Left ventricle myocardium inferior (tissue), 1 donor: Measurements from ENCODE around the gene WWC2. TPM values are rescaled to one million over a fixed set of nuclear protein-coding genes. Genes with fewer than 3 reads are reported as not detected.
"Not testable (repeated sequence)": the region's sequence is repeated elsewhere in the genome, so short reads cannot be mapped to it uniquely, and the experiment has no call there.

Source experiments
- DNase-seq: peaks from one replicate; pipeline ENCODE4 v3.0.0-alpha.2; 2020
- H3K27ac ChIP-seq: fragments of 200-600 bp; replicated peaks from 2 replicates; pipeline ENCODE4 v1.8.0; 2021
- H3K27me3 ChIP-seq: fragments of 200-600 bp; 2 replicates; pipeline ENCODE4 v1.8.0; 2021; ENCODE audit warnings: low read depth
- H3K36me3 ChIP-seq: fragments of 200-600 bp; 2 replicates; pipeline ENCODE4 v1.8.0; 2021
- H3K4me1 ChIP-seq: fragments of 200-600 bp; 2 replicates; pipeline ENCODE4 v1.8.0; 2021
- H3K4me3 ChIP-seq: fragments of 200-600 bp; 2 replicates; pipeline ENCODE4 v1.8.0; 2021; ENCODE audit warnings: mild to moderate bottlenecking, moderate library complexity
- H3K9me3 ChIP-seq: fragments of 200-600 bp; replicated peaks from 2 replicates; pipeline ENCODE4 v1.8.0; 2021
- intact Hi-C: fragments of 100-400 bp; cut with micrococcal nuclease; formaldehyde crosslinking; loops from one replicate; pipeline ENCODE4 v1.11.0; 2022
- total RNA-seq: library from RNA; stranded (reverse); fragmentation: NEBNext Ultra II Directional; extraction: Animal tissue kit (Norgen Biotek cat#: 25700); gene quantifications from one replicate; pipeline ENCODE4 v1.2.1, GENCODE V29; 2021
- TF ChIP-seq, protein P1 (sequence below): fragments of 200-600 bp; IDR thresholded peaks from 2 replicates; pipeline ENCODE4 v1.8.0; 2021; ENCODE audit warnings: antibody characterized with exemption, mild to moderate bottlenecking, borderline replicate concordance
- donor health status: DM: no; HTN: yes; CAD: no; lungs with severe emphysema.

WWC2 gene
- total RNA-seq, 1 donor from 2014 or later, result 42.3 TPM

DNA sequence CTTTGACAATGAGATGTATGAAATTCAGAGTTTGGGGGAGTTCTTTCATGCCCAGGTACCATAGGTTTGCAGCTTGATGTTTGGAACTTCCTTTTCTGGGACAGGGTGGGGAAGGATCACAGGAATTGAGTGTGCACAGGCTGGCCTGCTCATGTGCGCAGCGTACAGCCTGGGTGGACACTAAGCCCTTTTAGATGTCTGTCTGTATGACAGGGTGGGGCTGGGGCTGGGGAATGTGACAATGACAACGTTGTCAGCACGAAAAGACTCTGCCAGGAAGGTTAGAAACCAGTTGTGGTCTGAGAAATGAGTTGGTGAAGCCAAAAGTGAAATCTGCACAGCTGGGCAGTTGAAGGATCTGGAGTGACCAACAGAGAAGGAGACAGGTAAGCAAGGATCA is 47.4 kb downstream of the WWC2 start:
- Histone ChIP-seq H3K4me3 (no peak overlapping the region), H3K4me1 (peaks cover 69% of the 10 kb centered on the region), H3K36me3 (no peaks in the 10 kb centered on the region), H3K9me3 (no peaks in the 10 kb centered on the region), H3K27ac (peak overlapping the region; percentile 57), H3K27me3 (no peaks in the 10 kb centered on the region)
- TF ChIP-seq, protein P1, sequence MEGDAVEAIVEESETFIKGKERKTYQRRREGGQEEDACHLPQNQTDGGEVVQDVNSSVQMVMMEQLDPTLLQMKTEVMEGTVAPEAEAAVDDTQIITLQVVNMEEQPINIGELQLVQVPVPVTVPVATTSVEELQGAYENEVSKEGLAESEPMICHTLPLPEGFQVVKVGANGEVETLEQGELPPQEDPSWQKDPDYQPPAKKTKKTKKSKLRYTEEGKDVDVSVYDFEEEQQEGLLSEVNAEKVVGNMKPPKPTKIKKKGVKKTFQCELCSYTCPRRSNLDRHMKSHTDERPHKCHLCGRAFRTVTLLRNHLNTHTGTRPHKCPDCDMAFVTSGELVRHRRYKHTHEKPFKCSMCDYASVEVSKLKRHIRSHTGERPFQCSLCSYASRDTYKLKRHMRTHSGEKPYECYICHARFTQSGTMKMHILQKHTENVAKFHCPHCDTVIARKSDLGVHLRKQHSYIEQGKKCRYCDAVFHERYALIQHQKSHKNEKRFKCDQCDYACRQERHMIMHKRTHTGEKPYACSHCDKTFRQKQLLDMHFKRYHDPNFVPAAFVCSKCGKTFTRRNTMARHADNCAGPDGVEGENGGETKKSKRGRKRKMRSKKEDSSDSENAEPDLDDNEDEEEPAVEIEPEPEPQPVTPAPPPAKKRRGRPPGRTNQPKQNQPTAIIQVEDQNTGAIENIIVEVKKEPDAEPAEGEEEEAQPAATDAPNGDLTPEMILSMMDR, result no peak
- intact Hi-C loops, result no loop called here
- DNase-seq, result no peak

DNA sequence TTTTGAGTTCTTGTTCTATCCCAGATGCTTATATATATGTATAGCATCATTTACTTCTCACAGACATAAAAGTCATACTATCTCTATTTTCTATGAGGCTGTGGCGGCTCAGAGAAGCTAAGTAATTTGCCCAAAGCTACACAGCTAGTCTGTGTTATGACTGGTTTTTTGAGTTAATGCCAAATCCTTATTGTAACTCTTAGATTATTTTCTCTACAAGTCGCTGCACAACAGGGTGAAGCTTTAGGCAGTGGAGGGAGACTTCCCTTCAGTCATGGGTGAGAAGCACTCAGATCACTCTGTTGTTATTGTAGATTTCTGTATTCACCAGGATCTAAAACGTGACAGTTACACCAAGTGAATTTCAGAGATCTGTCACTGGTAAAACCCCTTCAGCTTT is 48.1 kb downstream of the WWC2 start:
- intact Hi-C loops, result no loop called here
- no peaks in the 10 kb centered on the region for H3K36me3 ChIP-seq
- no peak overlapping the region for H3K4me3 ChIP-seq
- no peaks in the 10 kb centered on the region for H3K9me3 ChIP-seq
- DNase-seq, result no peak
- H3K27ac ChIP-seq, result no peak overlapping the region
- H3K27me3 ChIP-seq, result no peaks in the 10 kb centered on the region
- TF ChIP-seq, protein P1, result no peak
- peaks cover 62% of the 10 kb centered on the region for H3K4me1 ChIP-seq

DNA sequence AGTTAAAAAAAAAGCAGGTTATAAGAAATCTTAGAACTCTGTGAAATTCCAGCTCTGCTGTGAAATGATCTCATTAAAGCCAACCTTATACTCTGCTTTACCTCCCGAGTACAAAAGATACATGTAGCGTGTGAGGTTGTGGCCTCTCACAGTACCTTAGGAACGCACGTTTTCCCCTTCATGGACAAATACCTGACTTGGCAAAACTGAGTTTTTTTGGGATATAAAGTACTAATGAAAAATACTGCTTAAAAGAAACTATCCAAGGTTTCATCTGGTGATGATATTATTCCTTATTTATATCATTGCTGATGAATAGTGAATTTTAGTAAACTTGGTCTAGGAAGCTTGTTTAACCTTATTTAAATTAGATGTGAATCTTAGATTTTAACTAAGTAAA is 48.9 kb downstream of the WWC2 start:
- TF ChIP-seq, protein P1, result no peak
- no peaks in the 10 kb centered on the region for H3K9me3 ChIP-seq
- intact Hi-C loops, result no loop called here
- no peak overlapping the region for H3K27ac ChIP-seq
- no peaks in the 10 kb centered on the region for H3K27me3 ChIP-seq
- H3K4me3 ChIP-seq, result no peak overlapping the region
- no peak for DNase-seq
- H3K36me3 ChIP-seq, result no peaks in the 10 kb centered on the region
- peaks cover 54% of the 10 kb centered on the region for H3K4me1 ChIP-seq

DNA sequence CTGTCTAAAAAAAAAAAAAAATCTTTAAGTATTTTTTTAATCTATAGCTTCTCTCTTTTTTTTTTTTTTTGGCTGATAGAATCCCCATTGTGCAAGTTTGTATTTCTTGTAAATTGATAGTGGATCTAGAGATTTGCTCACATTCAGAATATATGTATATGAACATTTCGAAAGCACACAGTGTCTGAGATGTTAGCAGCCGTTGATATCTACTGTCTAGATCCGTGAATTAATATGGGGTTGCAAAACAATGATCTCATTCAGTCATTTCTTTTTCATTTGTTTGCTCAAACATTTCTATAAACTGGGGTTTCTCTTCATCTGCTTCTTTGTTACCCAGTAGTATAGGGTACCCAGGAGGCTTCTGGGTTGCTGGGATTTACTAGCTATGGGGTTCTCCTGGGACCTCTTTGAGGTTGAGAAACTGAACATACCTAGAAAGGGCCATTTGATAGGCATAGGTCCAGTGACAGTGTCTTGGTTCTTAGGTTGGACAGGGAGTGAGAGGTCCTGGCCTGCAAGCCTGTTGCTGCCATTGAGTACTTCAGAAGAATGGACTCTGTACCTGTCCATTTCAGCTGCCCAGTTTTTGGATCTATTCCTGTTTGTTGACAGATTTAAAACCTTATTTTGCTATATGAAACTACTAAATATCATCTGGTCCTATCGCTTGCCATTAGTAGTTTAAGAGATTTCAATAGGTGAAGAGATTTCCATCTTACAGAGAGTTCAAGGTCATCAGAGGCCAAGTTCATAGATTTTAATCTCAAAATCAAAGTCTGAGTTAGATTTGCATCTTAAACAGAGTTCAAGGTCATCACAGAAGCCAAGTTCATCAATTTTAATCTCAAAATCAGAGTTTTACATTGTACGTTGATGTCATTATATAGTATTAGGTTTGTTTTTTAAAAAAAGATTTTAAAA is 50.8 kb downstream of the WWC2 start:
- H3K4me1 ChIP-seq, result peaks cover 54% of the 10 kb centered on the region
- intact Hi-C loops, result no loop called here

DNA sequence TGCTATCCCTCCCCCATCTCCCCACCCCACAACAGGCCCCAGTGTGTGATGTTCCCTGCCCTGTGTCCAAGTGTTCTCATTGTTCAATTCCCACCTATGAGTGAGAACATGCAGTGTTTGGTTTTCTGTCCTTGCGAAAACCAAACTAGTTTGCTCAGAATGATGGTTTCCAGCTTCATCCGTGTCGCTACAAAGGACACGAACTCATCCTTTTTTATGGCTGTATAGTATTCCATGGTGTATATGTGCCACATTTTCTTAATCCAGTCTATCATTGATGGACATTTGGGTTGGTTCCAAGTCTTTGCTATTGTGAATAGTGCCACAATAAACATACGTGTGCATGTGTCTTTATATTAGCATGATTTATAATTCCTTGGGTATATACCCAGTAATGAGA is 51.6 kb downstream of the WWC2 start:
- intact Hi-C loops, H3K36me3 ChIP-seq, DNase-seq, H3K9me3 ChIP-seq, H3K27ac ChIP-seq, H3K27me3 ChIP-seq, H3K4me3 ChIP-seq: not testable (repeated sequence)
- H3K4me1 ChIP-seq, result peaks cover 50% of the 10 kb centered on the region

More for the DNA sequence above, 50.8 kb downstream of the WWC2 start:
- Histone ChIP-seq H3K4me3 (no peak overlapping the region), H3K27me3 (no peaks in the 10 kb centered on the region), H3K36me3 (no peaks in the 10 kb centered on the region), H3K27ac (no peak overlapping the region), H3K9me3 (no peaks in the 10 kb centered on the region)
- DNase-seq, result no peak
- TF ChIP-seq, protein P1, result no peak

DNA sequence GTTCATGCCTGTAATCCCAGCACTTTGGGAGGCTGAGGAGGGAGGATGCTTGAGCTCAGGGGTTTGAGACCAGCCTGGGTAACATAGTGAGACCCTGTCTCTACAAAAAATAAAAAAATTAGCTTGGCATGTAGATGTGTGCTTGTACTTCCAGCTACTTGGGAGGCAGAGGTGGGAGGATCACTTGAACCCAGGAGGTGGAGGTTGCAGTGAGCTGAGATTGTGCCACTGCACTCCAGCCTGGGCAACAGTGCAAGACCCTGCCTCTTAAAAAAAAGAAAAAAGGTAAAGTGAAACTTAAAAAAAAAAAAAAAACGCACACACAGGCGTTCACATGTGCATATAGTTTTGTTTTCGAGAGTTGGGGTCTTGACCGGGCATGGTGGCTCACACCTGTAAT is 53.2 kb downstream of the WWC2 start:
- H3K27me3 ChIP-seq, H3K36me3 ChIP-seq, intact Hi-C loops, H3K9me3 ChIP-seq, DNase-seq, H3K4me3 ChIP-seq, H3K27ac ChIP-seq: not testable (repeated sequence)
- peaks cover 42% of the 10 kb centered on the region for H3K4me1 ChIP-seq
